OCI-LY7 (cell line): ENCODE data around the gene CCDC201. TPM values are rescaled to one million over a fixed set of nuclear protein-coding genes. Genes with fewer than 3 reads are reported as not detected.

Source experiments
- BruUV-seq: library from RNA; stranded (reverse); fragments of 400-500 nt; replicated peaks from 2 replicates; lab custom pipeline; 2021; lab: Mats Ljungman, UMichigan
- CTCF ChIA-PET: fragments of 300-600 bp; sonication (Branson Sonifier 250); formaldehyde crosslinking; loops from one replicate; lab custom pipeline; 2022; ENCODE audit warnings: antibody characterized with exemption; ENCODE audit not compliant: unreplicated experiment; lab: Charles Lee
- POLR2A ChIA-PET: fragments of 300-600 bp; sonication (Branson Sonifier 250); formaldehyde crosslinking; loops from one replicate; lab custom pipeline; 2022; ENCODE audit warnings: antibody characterized with exemption; lab: Charles Lee
- DNase-seq: peaks from one replicate; pipeline ENCODE4 v3.0.0-alpha.2; 2015; ENCODE audit warnings: low spot score
- H2AFZ ChIP-seq: fragments of 200-600 bp; sonication (generic), shearing (Covaris generic); 2 replicates; pipeline ENCODE4 v1.6.1; 2014; ENCODE audit warnings: mild to moderate bottlenecking, antibody characterized with exemption, low read length, moderate library complexity
- H3K27ac ChIP-seq: fragments of 200-600 bp; sonication (generic); 2 replicates; pipeline ENCODE4 v1.5.1; 2014; ENCODE audit warnings: mixed run types, low read depth, mild to moderate bottlenecking, moderate library complexity, low read length, inconsistent platforms; ENCODE audit not compliant: poor library complexity, severe bottlenecking
- H3K36me3 ChIP-seq: fragments of 200-600 bp; sonication (generic); 2 replicates; pipeline ENCODE4 v1.6.1; 2014; ENCODE audit warnings: mild to moderate bottlenecking, antibody characterized with exemption, low read length, moderate library complexity, mixed read lengths; ENCODE audit not compliant: insufficient read depth
- H3K4me1 ChIP-seq: fragments of 200-600 bp; sonication (generic); 2 replicates; pipeline ENCODE4 v1.5.1; 2014; ENCODE audit warnings: mild to moderate bottlenecking, low read length; ENCODE audit not compliant: insufficient read depth, poor library complexity, severe bottlenecking
- H3K4me2 ChIP-seq: fragments of 200-600 bp; sonication (generic); 2 replicates; pipeline ENCODE4 v1.6.1; 2014; ENCODE audit warnings: mild to moderate bottlenecking, low read length
- H3K4me3 ChIP-seq: fragments of 200-600 bp; sonication (generic); 2 replicates; pipeline ENCODE4 v1.5.1; 2014; ENCODE audit warnings: mild to moderate bottlenecking, low read depth, low read length; ENCODE audit not compliant: poor library complexity, severe bottlenecking
- H3K79me2 ChIP-seq: fragments of 200-600 bp; sonication (generic); 2 replicates; pipeline ENCODE4 v1.6.1; 2016; ENCODE audit warnings: low read depth, mild to moderate bottlenecking, low read length, moderate library complexity, mixed read lengths; ENCODE audit not compliant: insufficient read depth
- H3K9me2 ChIP-seq: fragments of 200-600 bp; sonication (generic); 2 replicates; pipeline ENCODE4 v1.6.1; 2016; ENCODE audit warnings: mild to moderate bottlenecking, low read length, mixed read lengths; ENCODE audit not compliant: insufficient read depth
- H3K9me3 ChIP-seq: fragments of 200-600 bp; sonication (generic); 2 replicates; pipeline ENCODE4 v1.6.1; 2014; ENCODE audit warnings: mild to moderate bottlenecking, mixed run types, low read length, mixed read lengths
- H4K20me1 ChIP-seq: fragments of 200-600 bp; sonication (generic); 2 replicates; pipeline ENCODE4 v1.6.1; 2014; ENCODE audit warnings: mild to moderate bottlenecking, antibody characterized with exemption, low read length, moderate library complexity, mixed read lengths; ENCODE audit not compliant: insufficient read depth
- EZH2phosphoT487 ChIP-seq: fragments of 200-600 bp; sonication (generic); IDR thresholded peaks from 2 replicates; pipeline ENCODE4 v1.6.1; 2018; ENCODE audit warnings: low read depth, borderline replicate concordance, mild to moderate bottlenecking, mixed run types, antibody characterized with exemption, low read length, moderate library complexity, mixed read lengths
- intact Hi-C: fragments of 100-400 bp; cut with micrococcal nuclease; formaldehyde crosslinking; loops from one replicate; pipeline ENCODE4 v1.10.0; 2022; ENCODE audit not compliant: unreplicated experiment
- total RNA-seq, 2 experiments: library from RNA; depleted of rRNA in 1 of 2; stranded (reverse); fragments of >200 nt in 1 of 2; shearing (Covaris generic) in 1 of 2; gene quantifications; 2 replicates each; pipeline ENCODE4 v1.2.3, GENCODE V29; 2014 to 2022
- TF ChIP-seq, protein P1 (sequence below): fragments of 200-600 bp; sonication (generic); conservative IDR thresholded peaks from 2 replicates; pipeline ENCODE4 v1.5.1; 2014; ENCODE audit warnings: mild to moderate bottlenecking, antibody characterized with exemption, low read length, moderate library complexity, mixed read lengths

Gene CCDC201
- total RNA-seq, 2 experiments from 2014 or later, result not detected

- ChIA-PET CTCF (no interaction called here), POLR2A (no interaction called here)
- Histone ChIP-seq H3K9me2 (no peaks in the 10 kb centered on the region), H3K9me3 (no peaks in the 10 kb centered on the region), H3K4me3 (no peak overlapping the region), H3K27ac (no peak overlapping the region), H2AFZ (no peak overlapping the region), H3K79me2 (no peaks in the 10 kb centered on the region), H3K4me1 (no peaks in the 10 kb centered on the region), H3K36me3 (no peaks in the 10 kb centered on the region), H4K20me1 (no peaks in the 10 kb centered on the region), H3K4me2 (no peak overlapping the region)
- intact Hi-C loops, result loop anchor here (10.0 kb wide), 1 partner anchor 1338 kb away; no protein-coding TSS in a partner anchor
- no TSS peak for BruUV-seq
- TF ChIP-seq EZH2phosphoT487, result no peak
- TF ChIP-seq, protein P1, sequence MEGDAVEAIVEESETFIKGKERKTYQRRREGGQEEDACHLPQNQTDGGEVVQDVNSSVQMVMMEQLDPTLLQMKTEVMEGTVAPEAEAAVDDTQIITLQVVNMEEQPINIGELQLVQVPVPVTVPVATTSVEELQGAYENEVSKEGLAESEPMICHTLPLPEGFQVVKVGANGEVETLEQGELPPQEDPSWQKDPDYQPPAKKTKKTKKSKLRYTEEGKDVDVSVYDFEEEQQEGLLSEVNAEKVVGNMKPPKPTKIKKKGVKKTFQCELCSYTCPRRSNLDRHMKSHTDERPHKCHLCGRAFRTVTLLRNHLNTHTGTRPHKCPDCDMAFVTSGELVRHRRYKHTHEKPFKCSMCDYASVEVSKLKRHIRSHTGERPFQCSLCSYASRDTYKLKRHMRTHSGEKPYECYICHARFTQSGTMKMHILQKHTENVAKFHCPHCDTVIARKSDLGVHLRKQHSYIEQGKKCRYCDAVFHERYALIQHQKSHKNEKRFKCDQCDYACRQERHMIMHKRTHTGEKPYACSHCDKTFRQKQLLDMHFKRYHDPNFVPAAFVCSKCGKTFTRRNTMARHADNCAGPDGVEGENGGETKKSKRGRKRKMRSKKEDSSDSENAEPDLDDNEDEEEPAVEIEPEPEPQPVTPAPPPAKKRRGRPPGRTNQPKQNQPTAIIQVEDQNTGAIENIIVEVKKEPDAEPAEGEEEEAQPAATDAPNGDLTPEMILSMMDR, result no peak
- no peak for DNase-seq
Observed at GRCh38 chr7:45917064-45917463, 44.2 kb upstream of the CCDC201 start.

DNA sequence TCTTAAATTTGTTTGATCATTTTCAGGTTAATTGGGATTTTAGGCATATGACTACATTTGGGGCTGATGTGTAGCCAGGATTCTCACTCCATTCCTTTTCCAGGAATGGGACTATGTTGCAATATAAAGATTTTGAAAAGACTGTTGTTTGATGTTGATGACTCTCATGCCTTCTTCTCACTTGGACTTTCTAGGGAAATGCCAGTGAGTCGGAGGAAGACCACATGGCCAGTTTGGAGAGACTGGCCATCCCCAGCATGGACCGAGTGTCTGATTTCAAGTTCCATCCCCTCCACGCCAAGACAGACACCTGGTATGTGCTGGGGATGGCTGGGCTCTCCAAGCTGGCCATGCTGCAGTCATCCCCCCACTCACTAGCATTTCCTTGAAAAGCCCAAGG is 42.7 kb upstream of the CCDC201 start:
- no peak for TF ChIP-seq EZH2phosphoT487
- TF ChIP-seq, protein P1, result no peak
- DNase-seq, result no peak
- Histone ChIP-seq H2AFZ (no peak overlapping the region), H3K9me2 (no peaks in the 10 kb centered on the region), H3K4me2 (no peak overlapping the region), H3K27ac (no peak overlapping the region), H3K4me3 (no peak overlapping the region), H3K4me1 (no peaks in the 10 kb centered on the region), H4K20me1 (no peaks in the 10 kb centered on the region), H3K9me3 (no peaks in the 10 kb centered on the region), H3K36me3 (no peaks in the 10 kb centered on the region), H3K79me2 (no peaks in the 10 kb centered on the region)
- no TSS peak for BruUV-seq
- intact Hi-C loops, result loop anchor here (10.0 kb wide), 1 partner anchor 1339 kb away; no protein-coding TSS in a partner anchor
- ChIA-PET POLR2A (no interaction called here), CTCF (no interaction called here)

- POLR2A ChIA-PET, result no interaction called here
Observed at GRCh38 chr7:45914911-45915310, 42.0 kb upstream of the CCDC201 start.

More at GRCh38 chr7:45914911-45915310, 42.0 kb upstream of the CCDC201 start:
- no peak overlapping the region for H3K4me3 ChIP-seq
- no peaks in the 10 kb centered on the region for H3K79me2 ChIP-seq
- no TSS peak for BruUV-seq
- no peaks in the 10 kb centered on the region for H3K4me1 ChIP-seq
- DNase-seq, result no peak
- H3K9me3 ChIP-seq, result no peaks in the 10 kb centered on the region
- no peak for TF ChIP-seq EZH2phosphoT487
- TF ChIP-seq, protein P1, result no peak
- intact Hi-C loops, result loop anchor here (10.0 kb wide), 1 partner anchor 1340 kb away; no protein-coding TSS in a partner anchor
- H2AFZ ChIP-seq, result no peak overlapping the region
- no peak overlapping the region for H3K4me2 ChIP-seq
- H4K20me1 ChIP-seq, result no peaks in the 10 kb centered on the region
- H3K36me3 ChIP-seq, result no peaks in the 10 kb centered on the region
- H3K27ac ChIP-seq, result no peak overlapping the region
- CTCF ChIA-PET, result no interaction called here
- H3K9me2 ChIP-seq, result no peaks in the 10 kb centered on the region
